Heart right ventricle (tissue), 16 donors: ENCODE data around the gene SH3RF3. TPM values are rescaled to one million over a fixed set of nuclear protein-coding genes. Genes with fewer than 3 reads are reported as not detected.
A peak's percentile ranks its signal among the peaks of the same experiment; 100 is the strongest.

Experiments
- ATAC-seq, 8 donors: fragments of 200-7000 bp; cut with Tn5 transposase; one replicate each; pipeline ENCODE4 v1.9.1; 2020; ENCODE audit warnings: mild to moderate bottlenecking in 8 of 8, moderate library complexity in 8 of 8, moderate number of reproducible peaks in 1 of 8
- DNase-seq, 2 donors: peaks; one replicate each; pipeline ENCODE4 v3.0.0-alpha.2; 2020
- H3K27ac ChIP-seq, 10 donors: fragments of 200-600 bp; sonication (generic) in 2 of 10; one replicate each; pipeline versions ENCODE4 v1.5.0 to v1.8.0; 2020 to 2022; ENCODE audit warnings: mild to moderate bottlenecking in 3 of 10
- H3K27me3 ChIP-seq, 7 donors: fragments of 200-600 bp; one replicate each; pipeline ENCODE4 v1.8.0; 2021 to 2022; ENCODE audit warnings: mild to moderate bottlenecking in 2 of 7
- H3K36me3 ChIP-seq, 9 donors: fragments of 200-600 bp; sonication (generic) in 1 of 9; one replicate each; pipeline versions ENCODE4 v1.5.0 to v1.8.0; 2020 to 2022; ENCODE audit warnings: mild to moderate bottlenecking in 2 of 9
- H3K4me1 ChIP-seq, 9 donors: fragments of 200-600 bp; sonication (generic) in 1 of 9; one replicate each; pipeline versions ENCODE4 v1.5.0 to v1.8.0; 2020 to 2022; ENCODE audit warnings: mild to moderate bottlenecking in 4 of 9
- H3K4me3 ChIP-seq, 10 donors: fragments of 200-600 bp; sonication (generic) in 2 of 10; one replicate each; pipeline versions ENCODE4 v1.5.0 to v1.8.0; 2020 to 2022; ENCODE audit warnings: mild to moderate bottlenecking in 7 of 10, moderate library complexity in 2 of 10
- H3K9me3 ChIP-seq, 11 donors: fragments of 200-600 bp in 10 of 11; sonication (generic) in 2 of 11; one replicate each; pipeline versions ENCODE4 v1.5.0 to v1.8.0; 2013 to 2022; ENCODE audit warnings: mild to moderate bottlenecking in 2 of 11, control low read depth in 1 of 11, moderate library complexity in 1 of 11
- WGBS, 2 donors: extraction: QIAGEN DNeasy Blood & Tissue Kit; methylation state at CpG; one replicate each; pipeline ENCODE4 v1.1.7; 2013; ENCODE audit warnings: inconsistent platforms in 1 of 2; 5-methylcytosine and 5-hydroxymethylcytosine counted together
- intact Hi-C, 10 donors: fragments of 100-400 bp; cut with DNase I; formaldehyde crosslinking; loops; one replicate each; pipeline versions ENCODE4 v1.11.1 to v1.14.2; 2022
- polyA plus RNA-seq, 2 donors: library from polyadenylated mRNA; stranded (reverse); fragments of 200-250 nt; gene quantifications; one replicate each; pipeline ENCODE4 v1.2.3, GENCODE V29; 2013
- total RNA-seq, 10 donors: library from RNA; stranded (reverse); fragmentation: NEBNext Ultra II Directional in 3 of 10; extraction: Animal tissue kit (Norgen Biotek cat#: 25700) in 3 of 10; gene quantifications; one replicate each; pipeline versions ENCODE4 v1.2.1 to v1.2.4, GENCODE V29; 2021 to 2023
- TF ChIP-seq, protein P1 (sequence below), 9 donors: fragments of 200-600 bp; sonication (generic) in 2 of 9; IDR thresholded peaks; one replicate each; pipeline versions ENCODE4 v1.5.0 to v1.8.0; 2021 to 2022; ENCODE audit warnings: antibody characterized with exemption in 9 of 9, mild to moderate bottlenecking in 5 of 9, moderate library complexity in 1 of 9
- donor health status: Arrhythmogenic right ventricular cardiomyopathy.
- donor health status: ischemic (EF 13 %, LVEDD 7.1; RV severe dilation, severe dysfunction).
- donor health status: healthy with polysubstance abuse.
- donor health status: DM: no; HTN: yes; CAD: no.
- donor health status: DM: no; HTN: no; CAD: no.
- donor health status: ischemic (EF 25% LVEDD 6.9; RV normal size, moderate dysfunction).
- donor health status: ischemic (EF 25% LVEDD 5.7; RV mildly dilated, moderate dysfunction).
- donor health status: healthy.
- donor health status: DM: yes; HTN: yes; CAD: no.
- donor health status: Ischemic cardiomyopathy.
- donor health status: ischemic (EF 35%, LVEDD 5.7; RV mildly dilated, moderate dysfunction).
- donor health status: nonischemic (EF 11% LVEDD 7.7; RV severe dilation, severe dysfunction).
- donor health status: DM: yes; HTN: yes; CAD: no.
- donor health status: PGD.
- donor health status: ischemic (EF 29% LVEDD 5.4; RV normal size, mild dysfunction).
- donor health status: nonischemic (EF 23%, LVEDD 6.1; RV moderate dilation, normal function).

Gene SH3RF3
- total and polyA plus RNA-seq, 12 donors = 5.0 to 11.5 (median 8.6) TPM

DNA sequence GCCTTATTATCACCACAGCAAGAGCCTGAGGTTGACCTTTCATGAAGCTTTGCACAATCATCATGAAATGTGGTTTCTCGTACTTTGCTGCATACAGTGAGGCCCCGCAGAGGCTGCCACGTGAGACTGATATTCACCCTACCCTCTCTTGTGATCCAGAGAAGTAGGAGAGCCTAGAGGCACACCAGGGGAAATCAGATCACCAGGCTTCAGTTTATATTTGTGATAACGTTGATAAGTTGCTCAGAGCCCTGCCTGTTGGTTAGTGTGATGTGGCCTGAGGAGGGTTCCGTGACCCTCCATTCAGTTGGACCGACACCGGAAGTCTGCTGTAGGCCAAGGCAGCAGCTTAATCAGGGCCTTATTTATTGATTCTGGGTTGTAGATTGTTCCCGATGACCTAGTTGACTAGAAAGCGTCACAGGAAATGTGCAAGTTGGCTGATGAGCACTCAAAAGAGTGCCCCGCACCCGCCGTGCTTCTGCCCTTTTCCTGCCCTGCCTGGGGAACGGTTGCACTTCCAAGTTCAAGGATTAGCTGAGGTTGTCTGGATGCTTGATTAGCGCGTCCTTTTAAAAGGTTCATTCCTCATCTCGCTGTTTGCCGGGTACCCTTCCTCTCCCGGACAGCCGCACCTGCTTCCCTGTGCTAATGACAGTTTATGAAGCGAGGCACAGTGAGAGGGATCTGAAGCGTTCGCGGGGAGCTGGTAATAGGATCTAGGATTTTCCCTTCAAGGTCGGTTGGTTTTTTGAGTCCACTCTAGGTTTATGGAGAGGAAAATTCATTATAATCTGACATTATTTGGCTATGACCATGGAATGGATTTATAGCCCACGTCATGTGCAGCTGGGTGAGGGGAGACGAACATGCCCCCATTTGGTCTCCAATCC, 146.4 kb downstream of the SH3RF3 start:
- Histone ChIP-seq H3K4me3 (no peak overlapping the region), H3K27me3 (no peaks in the 10 kb centered on the region), H3K36me3 (no peaks in the 10 kb centered on the region), H3K9me3 (no peaks in the 10 kb centered on the region), H3K4me1 (peaks cover 2 to 33% (median 22%) of the 10 kb centered on the region in 9 donors), H3K27ac (no peak overlapping the region)
- intact Hi-C loops = loop anchor here in 2 of 10 donors (10.0 kb wide), 2 partner anchors 49 to 71 kb away; no protein-coding TSS in a partner anchor
- TF ChIP-seq, protein P1, sequence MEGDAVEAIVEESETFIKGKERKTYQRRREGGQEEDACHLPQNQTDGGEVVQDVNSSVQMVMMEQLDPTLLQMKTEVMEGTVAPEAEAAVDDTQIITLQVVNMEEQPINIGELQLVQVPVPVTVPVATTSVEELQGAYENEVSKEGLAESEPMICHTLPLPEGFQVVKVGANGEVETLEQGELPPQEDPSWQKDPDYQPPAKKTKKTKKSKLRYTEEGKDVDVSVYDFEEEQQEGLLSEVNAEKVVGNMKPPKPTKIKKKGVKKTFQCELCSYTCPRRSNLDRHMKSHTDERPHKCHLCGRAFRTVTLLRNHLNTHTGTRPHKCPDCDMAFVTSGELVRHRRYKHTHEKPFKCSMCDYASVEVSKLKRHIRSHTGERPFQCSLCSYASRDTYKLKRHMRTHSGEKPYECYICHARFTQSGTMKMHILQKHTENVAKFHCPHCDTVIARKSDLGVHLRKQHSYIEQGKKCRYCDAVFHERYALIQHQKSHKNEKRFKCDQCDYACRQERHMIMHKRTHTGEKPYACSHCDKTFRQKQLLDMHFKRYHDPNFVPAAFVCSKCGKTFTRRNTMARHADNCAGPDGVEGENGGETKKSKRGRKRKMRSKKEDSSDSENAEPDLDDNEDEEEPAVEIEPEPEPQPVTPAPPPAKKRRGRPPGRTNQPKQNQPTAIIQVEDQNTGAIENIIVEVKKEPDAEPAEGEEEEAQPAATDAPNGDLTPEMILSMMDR (IDR thresholded peaks at IDR 0.05) = no peak
- WGBS, 2 donors = 87 to 89% methylated on average over 26 of the region's 26 CpGs
- DNase-seq (no peak), ATAC-seq (peak in 3 of 8 donors; percentile 6 to 18 (median 9))

DNA sequence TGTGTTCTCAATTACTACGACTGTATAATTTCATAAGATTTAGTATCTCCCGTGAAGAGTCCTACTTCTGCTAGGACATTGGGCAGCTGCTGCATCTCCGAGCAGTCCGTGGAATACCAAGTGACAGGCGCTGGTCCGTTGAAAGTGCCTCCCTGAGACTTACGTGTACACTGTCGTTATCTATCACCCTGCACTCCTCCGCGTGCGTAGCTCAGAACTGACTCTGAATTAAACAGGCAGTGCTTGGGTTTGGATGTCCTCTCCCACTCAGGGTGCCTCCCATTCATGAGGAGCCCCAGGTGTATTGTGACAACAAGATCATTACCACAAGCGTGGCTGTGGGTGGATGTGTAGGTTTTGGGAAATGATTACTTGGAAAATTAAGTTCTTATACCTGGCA, 148.4 kb downstream of the SH3RF3 start:
- Histone ChIP-seq H3K36me3 (no peaks in the 10 kb centered on the region), H3K4me1 (peaks cover 0 to 23% (median 8%) of the 10 kb centered on the region in 9 donors), H3K4me3 (no peak overlapping the region), H3K27ac (no peak overlapping the region), H3K9me3 (no peaks in the 10 kb centered on the region), H3K27me3 (no peaks in the 10 kb centered on the region)
- TF ChIP-seq, protein P1 (IDR thresholded peaks at IDR 0.05) = no peak
- DNase-seq (no peak), ATAC-seq (no peak)
- intact Hi-C loops = loop anchor here in 2 of 10 donors (10.0 kb wide), 2 partner anchors 47 to 73 kb away; no protein-coding TSS in a partner anchor
- 85 to 87% methylated on average over 12 of the region's 12 CpGs for WGBS, 2 donors

DNA sequence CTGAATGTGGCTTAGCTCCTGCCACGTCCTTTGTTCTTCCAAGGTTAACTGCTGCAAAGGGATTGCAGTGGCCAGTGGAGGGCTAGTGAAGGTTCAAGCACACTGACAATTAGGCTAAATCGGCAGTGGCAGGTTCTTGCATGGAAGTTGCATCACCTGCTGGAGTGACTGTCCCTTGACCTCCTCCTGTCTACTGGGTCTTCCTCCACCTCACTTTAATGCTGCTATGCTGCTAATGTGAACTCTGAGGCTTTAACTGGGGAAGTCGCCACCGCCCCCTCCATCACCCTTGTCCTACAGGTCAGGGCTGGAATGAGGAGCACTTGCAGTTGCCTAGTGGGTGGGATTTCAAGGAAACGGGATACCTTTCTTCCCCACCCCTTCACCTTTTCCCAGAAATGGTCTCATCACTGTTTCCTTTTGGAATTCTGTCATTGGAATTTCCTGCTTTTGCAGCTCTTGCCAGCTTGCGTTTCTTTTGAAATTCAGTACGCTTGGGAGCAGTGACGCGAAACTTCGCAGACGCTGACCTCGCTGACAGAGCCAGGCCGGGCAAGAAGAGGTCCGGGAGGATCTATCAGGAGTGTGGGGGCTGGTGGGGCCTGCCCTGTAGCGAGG, 150.3 kb downstream of the SH3RF3 start:
- H3K36me3 ChIP-seq = no peaks in the 10 kb centered on the region
- DNase-seq = peak in 1 of 2 donors; percentile 24
- H3K9me3 ChIP-seq = no peaks in the 10 kb centered on the region
- TF ChIP-seq, protein P1 (IDR thresholded peaks at IDR 0.05) = no peak
- no peaks in the 10 kb centered on the region for H3K27me3 ChIP-seq
- intact Hi-C loops = loop anchor here in 2 of 10 donors (10.0 kb wide), 2 partner anchors 45 to 75 kb away; no protein-coding TSS in a partner anchor
- H3K4me3 ChIP-seq = no peak overlapping the region
- WGBS, 2 donors = 48 to 62% methylated on average over 15 of the region's 15 CpGs
- H3K27ac ChIP-seq = no peak overlapping the region
- ATAC-seq = peak in 5 of 8 donors; percentile 25 to 77 (median 47)
- H3K4me1 ChIP-seq = peaks cover under 1 to 34% (median 16%) of the 10 kb centered on the region in 9 donors

DNA sequence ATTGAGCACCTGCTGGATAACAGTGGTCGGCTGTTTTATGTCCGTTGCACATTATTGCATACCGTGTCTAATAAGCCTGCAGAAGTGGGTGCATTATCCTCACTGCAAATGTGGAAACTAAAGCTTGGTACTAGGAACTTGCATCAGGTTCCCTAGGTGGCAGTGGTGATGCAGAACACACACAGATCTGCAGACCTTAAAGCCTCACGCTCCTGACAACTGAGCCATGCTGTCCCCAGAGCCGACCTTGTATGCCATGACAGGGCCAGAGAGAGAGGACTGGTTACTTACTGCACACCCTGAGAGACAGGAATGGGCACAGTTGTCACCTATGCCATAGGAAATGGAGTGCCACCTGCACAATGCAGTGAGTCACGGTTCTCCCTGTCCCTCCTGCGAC, 151.8 kb downstream of the SH3RF3 start:
- WGBS, 2 donors = 77 to 86% methylated on average over 7 of the region's 7 CpGs
- TF ChIP-seq, protein P1 (IDR thresholded peaks at IDR 0.05) = peak in 3 of 9 donors; percentile 32 to 43 (median 42)
- Histone ChIP-seq H3K9me3 (no peaks in the 10 kb centered on the region), H3K27ac (no peak overlapping the region), H3K4me1 (peaks cover 13 to 48% (median 23%) of the 10 kb centered on the region in 9 donors), H3K36me3 (no peaks in the 10 kb centered on the region), H3K4me3 (no peak overlapping the region), H3K27me3 (no peaks in the 10 kb centered on the region)
- intact Hi-C loops = loop anchor here in 4 of 10 donors (5.0 to 10.0 kb wide), 4 partner anchors 36 to 234 kb away; no protein-coding TSS in a partner anchor
- DNase-seq (peak in 1 of 2 donors; percentile 33), ATAC-seq (peak in 5 of 8 donors; percentile 23 to 63 (median 59))
